Central memory CD8-positive, alpha-beta T cell (primary cell): ENCODE results near the gene AAMDC.
"Not testable (repeated sequence)": the region's sequence is repeated elsewhere in the genome, so short reads cannot be mapped to it uniquely, and the experiment has no call there.

Experiments
- ATAC-seq: fragments of 150-1000 bp; cut with Tn5 transposase; replicated peaks from 2 replicates; pipeline ENCODE4 v1.10.0; 2022; ENCODE audit warnings: mild to moderate bottlenecking, moderate FRiP score, moderate number of reproducible peaks; ENCODE audit not compliant: poor library complexity, severe bottlenecking; ENCODE audit errors: extremely low read depth
- DNase-seq, 2 donors: peaks; one replicate each; pipeline ENCODE4 v3.0.0; 2021; ENCODE audit warnings: low spot score in 2 of 2
- H3K27ac Mint-ChIP-seq: one replicate; pipeline ENCODE4 v1.8.0; 2022; ENCODE audit warnings: low read depth, mild to moderate bottlenecking, moderate library complexity, mixed read lengths
- H3K27me3 Mint-ChIP-seq: one replicate; pipeline ENCODE4 v1.8.0; 2022; ENCODE audit warnings: mixed read lengths
- H3K36me3 Mint-ChIP-seq: one replicate; pipeline ENCODE4 v1.8.0; 2022; ENCODE audit warnings: mild to moderate bottlenecking, moderate library complexity, mixed read lengths; ENCODE audit not compliant: insufficient read depth
- H3K4me1 Mint-ChIP-seq: one replicate; pipeline ENCODE4 v1.8.0; 2022; ENCODE audit warnings: mixed read lengths
- H3K4me3 Mint-ChIP-seq: one replicate; pipeline ENCODE4 v1.8.0; 2022; ENCODE audit warnings: mild to moderate bottlenecking, moderate library complexity, mixed read lengths
- H3K9me3 Mint-ChIP-seq: one replicate; pipeline ENCODE4 v1.8.0; 2022; ENCODE audit warnings: mixed read lengths

AAMDC gene

DNA sequence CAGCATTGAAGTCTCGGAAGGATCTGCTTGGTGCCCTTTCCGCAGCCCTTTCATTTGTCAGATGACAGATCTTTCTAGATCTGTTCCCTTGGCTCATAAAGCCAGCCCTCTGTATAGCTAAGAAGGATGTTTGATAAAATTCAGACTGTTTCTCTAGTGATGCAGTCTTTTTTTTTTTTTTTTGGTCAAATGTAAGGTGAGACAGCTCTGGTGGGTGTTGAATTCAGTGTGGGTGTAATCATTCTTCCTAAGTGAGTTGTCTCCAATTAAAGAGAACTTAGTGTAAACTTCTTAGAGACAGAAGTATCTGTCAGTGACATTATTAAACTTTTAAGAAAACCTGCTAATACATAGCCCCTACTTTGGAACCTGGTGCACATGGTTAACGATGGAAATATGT, 53.3 kb downstream of the AAMDC start:
- Mint-ChIP-seq H3K27me3 (no peaks in the 10 kb centered on the region), H3K4me3 (no peak overlapping the region), H3K27ac (no peak overlapping the region), H3K4me1 (peaks cover 2% of the 10 kb centered on the region), H3K36me3 (peaks cover 14% of the 10 kb centered on the region), H3K9me3 (no peaks in the 10 kb centered on the region)
- ATAC-seq (no peak), DNase-seq (no peak)

DNA sequence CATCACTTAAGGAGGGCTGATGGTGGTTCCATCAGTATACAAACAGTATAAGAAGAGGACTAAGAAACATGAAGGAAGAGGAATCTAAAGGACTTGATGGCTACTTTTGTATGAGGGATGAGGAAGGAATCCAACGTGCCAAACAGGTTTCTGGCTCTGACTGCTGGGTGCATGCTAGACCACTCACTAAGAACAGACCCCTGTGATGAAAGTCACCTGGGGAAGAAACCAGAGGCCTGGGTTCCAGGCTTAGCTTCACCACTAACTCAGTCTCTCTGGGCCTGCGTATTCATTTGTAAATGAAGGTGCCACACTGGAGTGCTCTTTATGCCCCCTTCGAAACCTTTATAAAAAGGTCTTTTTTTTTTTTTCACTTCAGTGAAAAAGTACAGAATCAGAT, 55.1 kb downstream of the AAMDC start:
- peaks cover 12% of the 10 kb centered on the region for H3K4me1 Mint-ChIP-seq
- no peak overlapping the region for H3K4me3 Mint-ChIP-seq
- no peaks in the 10 kb centered on the region for H3K27me3 Mint-ChIP-seq
- H3K27ac Mint-ChIP-seq: no peak overlapping the region
- H3K9me3 Mint-ChIP-seq: no peaks in the 10 kb centered on the region
- H3K36me3 Mint-ChIP-seq: peaks cover 18% of the 10 kb centered on the region
- ATAC-seq (no peak), DNase-seq (no peak)

DNA sequence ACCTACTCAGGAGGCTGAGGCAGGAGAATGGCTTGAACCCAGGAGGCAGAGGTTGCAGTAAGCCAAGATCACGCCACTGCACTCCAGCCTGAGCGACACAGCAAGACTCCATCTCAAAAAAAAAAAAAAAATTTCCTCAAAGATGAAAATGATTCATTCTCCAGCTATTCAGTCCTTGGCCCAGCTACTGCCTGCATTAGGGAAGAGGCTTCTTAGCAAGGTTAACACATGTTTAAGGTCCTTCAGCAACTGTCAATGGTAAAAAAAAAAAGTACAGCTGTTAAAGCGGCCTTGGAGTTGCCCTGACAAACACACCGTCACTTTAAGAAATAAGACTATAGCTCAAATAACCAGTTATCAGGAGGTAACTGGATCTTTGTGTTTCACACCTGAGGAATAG, 57.3 kb downstream of the AAMDC start:
- H3K4me3 Mint-ChIP-seq, H3K9me3 Mint-ChIP-seq, DNase-seq, H3K27me3 Mint-ChIP-seq, ATAC-seq, H3K27ac Mint-ChIP-seq: not testable (repeated sequence)
- H3K4me1 Mint-ChIP-seq: peaks cover 12% of the 10 kb centered on the region
- H3K36me3 Mint-ChIP-seq: peaks cover 22% of the 10 kb centered on the region

DNA sequence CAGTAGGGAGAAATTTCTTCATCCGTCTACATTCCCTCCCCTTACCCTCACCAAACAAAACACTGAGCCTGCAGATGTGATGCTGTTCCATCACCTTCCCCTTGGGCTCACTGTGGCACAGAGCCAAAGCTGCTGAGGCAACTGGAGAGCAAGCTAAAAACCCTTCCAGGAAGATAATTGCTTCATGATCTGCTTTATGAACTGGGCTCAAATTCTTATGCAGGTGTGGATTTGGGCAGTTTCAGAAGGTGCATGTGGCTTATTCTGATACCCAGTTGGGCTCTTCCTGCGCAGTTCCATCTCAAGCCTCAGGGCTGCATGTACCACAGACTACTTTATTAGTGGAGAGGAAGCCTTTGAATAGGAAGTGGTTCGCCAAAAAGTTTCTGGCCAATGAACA, 58.3 kb downstream of the AAMDC start:
- Mint-ChIP-seq H3K4me1 (peaks cover 12% of the 10 kb centered on the region), H3K9me3 (no peaks in the 10 kb centered on the region), H3K27ac (no peak overlapping the region), H3K27me3 (no peaks in the 10 kb centered on the region), H3K4me3 (no peak overlapping the region), H3K36me3 (peaks cover 29% of the 10 kb centered on the region)
- no peak for DNase-seq
- ATAC-seq: no peak

DNA sequence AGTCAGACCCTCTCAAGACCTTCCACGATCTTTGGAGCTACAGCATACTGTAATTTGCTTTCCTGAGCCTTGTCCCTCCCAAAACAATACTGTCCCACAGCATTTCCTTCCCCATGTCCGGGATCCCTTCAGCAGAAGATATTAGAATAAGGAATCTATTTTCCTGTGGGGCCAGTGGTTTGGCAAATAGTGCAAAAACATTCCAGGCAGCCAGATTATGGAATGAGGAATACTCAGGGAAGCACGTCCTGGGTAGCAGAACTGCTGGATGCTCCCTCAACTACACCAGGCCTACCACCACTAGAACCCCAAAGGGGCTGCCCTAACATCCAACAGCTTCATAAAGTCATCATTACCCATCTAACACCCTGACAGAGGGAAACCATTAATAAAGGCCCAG, 61.5 kb downstream of the AAMDC start:
- Mint-ChIP-seq H3K9me3 (no peaks in the 10 kb centered on the region), H3K36me3 (peaks cover 37% of the 10 kb centered on the region), H3K27me3 (no peaks in the 10 kb centered on the region), H3K27ac (no peak overlapping the region), H3K4me3 (no peak overlapping the region), H3K4me1 (peaks cover 12% of the 10 kb centered on the region)
- DNase-seq (no peak), ATAC-seq (no peak)

DNA sequence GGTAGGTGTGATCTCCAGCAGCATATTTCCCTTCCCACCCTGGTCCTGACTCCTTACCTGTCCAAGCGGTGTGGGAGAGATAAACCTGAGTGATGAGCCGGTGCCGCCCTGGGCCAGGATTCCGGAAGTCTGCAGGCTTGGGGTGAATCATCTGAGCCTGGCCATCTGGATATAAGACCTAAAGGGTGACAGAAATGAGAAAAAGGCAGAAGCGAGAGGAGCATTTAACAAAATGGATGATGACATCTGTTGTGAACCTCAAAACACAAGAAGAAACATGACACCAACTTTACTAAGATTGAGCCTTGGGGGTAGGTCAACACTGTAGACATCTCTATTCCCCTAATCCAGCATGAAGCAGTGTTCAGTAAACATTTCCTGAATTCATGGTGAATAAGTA, 62.8 kb downstream of the AAMDC start:
- Mint-ChIP-seq H3K36me3 (peaks cover 35% of the 10 kb centered on the region), H3K4me3 (no peak overlapping the region), H3K9me3 (no peaks in the 10 kb centered on the region), H3K4me1 (peaks cover 12% of the 10 kb centered on the region), H3K27me3 (no peaks in the 10 kb centered on the region), H3K27ac (no peak overlapping the region)
- ATAC-seq: no peak
- no peak for DNase-seq

DNA sequence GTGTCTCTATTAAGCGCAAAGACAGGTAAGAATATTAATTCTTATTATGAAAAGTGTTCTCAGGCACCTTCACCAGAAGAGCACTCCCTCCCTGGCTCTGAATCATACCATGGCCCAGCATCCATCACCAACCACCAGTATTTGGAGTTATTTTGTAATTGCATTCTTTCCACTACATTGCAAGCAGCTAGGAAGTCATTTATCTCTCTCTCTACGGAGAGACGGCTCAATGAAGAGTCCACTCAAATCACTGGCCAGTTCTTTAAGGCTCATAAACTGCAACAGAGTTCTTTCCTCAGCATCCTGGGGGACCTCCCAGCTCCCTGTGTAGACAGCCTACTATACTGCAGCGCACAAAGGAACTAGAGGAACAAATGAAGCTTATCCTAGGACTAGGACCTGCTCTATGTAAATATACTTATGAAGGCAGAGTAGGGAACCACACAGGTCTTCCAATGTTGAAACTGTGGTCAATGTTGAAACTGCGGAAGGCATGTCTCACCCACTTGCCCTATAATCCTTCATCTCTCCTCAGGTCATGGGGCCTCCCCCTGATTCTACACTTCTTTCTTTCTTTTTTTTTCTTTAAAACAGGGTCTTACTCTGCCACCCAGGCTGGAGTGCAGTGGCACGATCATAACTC, 63.4 kb downstream of the AAMDC start:
- ATAC-seq (no peak), DNase-seq (no peak)
- Mint-ChIP-seq H3K36me3 (peaks cover 33% of the 10 kb centered on the region), H3K9me3 (no peaks in the 10 kb centered on the region), H3K27me3 (no peaks in the 10 kb centered on the region), H3K27ac (no peak overlapping the region), H3K4me1 (peaks cover 9% of the 10 kb centered on the region), H3K4me3 (no peak overlapping the region)

DNA sequence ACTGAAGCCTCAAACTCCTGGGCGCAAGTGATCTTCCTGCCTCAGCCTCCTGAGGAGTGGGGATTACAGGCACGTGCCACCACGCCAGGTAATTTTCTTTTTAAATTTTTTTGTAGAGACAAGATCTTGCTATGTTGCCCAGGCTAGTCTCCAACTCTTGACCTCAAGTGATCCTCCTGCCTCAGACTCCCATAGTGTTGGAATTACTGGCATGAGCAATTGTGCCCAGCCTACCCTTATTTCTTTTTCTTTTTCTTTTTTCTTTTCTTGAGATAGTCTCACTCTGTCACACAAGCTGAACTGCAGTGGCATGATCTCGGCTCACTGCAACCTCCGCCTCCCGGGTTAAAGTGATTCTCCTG, 63.9 kb downstream of the AAMDC start:
- Mint-ChIP-seq H3K27me3 (no peaks in the 10 kb centered on the region), H3K4me1 (peaks cover 4% of the 10 kb centered on the region), H3K36me3 (peaks cover 33% of the 10 kb centered on the region), H3K4me3 (no peak overlapping the region), H3K9me3 (no peaks in the 10 kb centered on the region), H3K27ac (no peak overlapping the region)
- DNase-seq (no peak), ATAC-seq (no peak)

DNA sequence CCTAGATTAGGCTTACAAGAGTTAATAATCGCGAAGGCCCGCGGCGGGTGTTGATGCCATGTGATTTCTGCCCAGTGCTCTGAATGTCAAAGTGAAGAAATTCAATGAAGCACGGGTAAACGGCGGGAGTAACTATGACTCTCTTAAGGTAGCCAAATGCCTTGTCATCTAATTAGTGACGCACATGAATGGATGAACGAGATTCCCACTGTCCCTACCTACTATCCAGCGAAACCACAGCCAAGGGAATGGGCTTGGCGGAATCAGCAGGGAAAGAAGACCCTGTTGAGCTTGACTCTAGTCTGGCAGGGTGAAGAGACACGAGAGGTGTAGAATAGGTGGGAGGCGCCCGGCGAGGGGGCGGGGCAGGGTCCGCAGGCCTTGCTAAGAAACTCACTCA, 65.5 kb downstream of the AAMDC start:
- Mint-ChIP-seq H3K9me3 (no peaks in the 10 kb centered on the region), H3K27ac (no peak overlapping the region), H3K4me1 (no peaks in the 10 kb centered on the region), H3K4me3 (no peak overlapping the region), H3K27me3 (no peaks in the 10 kb centered on the region), H3K36me3 (peaks cover 35% of the 10 kb centered on the region)
- DNase-seq (no peak), ATAC-seq (no peak)

DNA sequence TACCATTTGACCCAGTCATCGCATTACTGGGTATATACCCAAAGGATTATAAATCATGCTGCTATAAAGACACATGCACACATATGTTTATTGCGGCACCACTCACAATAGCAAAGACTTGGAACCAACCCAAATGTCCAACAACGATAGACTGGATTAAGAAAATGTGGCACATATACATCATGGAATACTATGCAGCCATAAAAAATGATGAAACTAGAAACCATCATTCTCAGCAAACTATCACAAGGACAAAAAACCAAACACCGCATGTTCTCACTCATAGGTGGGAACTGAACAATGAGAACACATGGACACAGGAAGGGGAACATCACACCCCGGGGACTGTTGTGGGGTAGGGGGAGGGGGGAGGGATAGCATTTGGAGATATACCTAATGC, 68.1 kb downstream of the AAMDC start:
- H3K9me3 Mint-ChIP-seq, H3K4me3 Mint-ChIP-seq, H3K4me1 Mint-ChIP-seq, H3K27ac Mint-ChIP-seq, H3K27me3 Mint-ChIP-seq, DNase-seq, ATAC-seq: not testable (repeated sequence)
- peaks cover 40% of the 10 kb centered on the region for H3K36me3 Mint-ChIP-seq

DNA sequence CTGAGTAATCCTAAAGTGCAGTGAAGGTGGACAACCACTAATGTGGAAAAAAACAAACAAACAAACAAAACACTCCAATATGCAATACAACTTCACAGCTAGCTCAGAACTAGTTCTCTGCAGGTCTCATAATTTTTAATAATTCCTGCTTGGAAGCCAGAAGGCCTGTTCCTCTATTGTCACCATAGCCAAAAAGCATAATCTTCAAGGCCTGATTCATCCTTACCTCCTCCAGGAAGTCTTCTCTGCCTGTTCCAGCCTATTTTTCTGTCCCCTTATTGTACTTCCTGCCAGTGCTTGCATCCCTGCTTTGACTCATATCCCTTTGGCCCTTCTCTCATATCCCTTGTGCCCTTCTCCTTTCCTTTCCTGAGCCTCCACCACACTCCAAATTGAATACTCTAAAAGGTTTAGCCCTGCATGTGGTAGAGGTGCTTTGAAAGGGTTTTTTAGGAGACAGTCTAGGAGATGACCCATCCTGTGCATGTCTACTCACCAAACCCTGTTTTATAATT, 69.2 kb downstream of the AAMDC start:
- H3K27me3 Mint-ChIP-seq, DNase-seq, H3K9me3 Mint-ChIP-seq, H3K4me3 Mint-ChIP-seq, ATAC-seq, H3K4me1 Mint-ChIP-seq, H3K27ac Mint-ChIP-seq: not testable (repeated sequence)
- H3K36me3 Mint-ChIP-seq: peaks cover 43% of the 10 kb centered on the region

DNA sequence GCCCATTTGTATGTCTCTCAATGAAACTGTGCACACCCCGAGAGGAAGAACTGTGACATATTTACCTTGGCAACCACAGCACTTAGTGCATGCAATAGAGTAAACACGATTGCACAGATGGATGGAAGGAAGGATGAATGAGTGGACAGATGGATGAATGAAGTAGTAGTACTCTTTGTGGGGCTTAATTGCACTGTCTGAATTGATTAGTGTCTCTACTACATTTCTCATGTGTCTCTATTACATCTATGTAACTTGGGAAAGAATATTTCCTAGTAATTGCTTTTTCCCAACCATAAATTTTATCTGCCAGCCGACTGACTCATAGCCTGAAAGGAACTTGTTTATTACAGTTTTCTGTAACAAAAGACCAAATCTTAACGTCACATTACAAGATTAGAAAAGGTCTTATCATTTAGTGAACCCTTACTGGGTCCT, 69.7 kb downstream of the AAMDC start:
- not testable (repeated sequence) for H3K27ac Mint-ChIP-seq, H3K4me3 Mint-ChIP-seq, H3K9me3 Mint-ChIP-seq, DNase-seq, ATAC-seq, H3K4me1 Mint-ChIP-seq, H3K27me3 Mint-ChIP-seq
- peaks cover 40% of the 10 kb centered on the region for H3K36me3 Mint-ChIP-seq

DNA sequence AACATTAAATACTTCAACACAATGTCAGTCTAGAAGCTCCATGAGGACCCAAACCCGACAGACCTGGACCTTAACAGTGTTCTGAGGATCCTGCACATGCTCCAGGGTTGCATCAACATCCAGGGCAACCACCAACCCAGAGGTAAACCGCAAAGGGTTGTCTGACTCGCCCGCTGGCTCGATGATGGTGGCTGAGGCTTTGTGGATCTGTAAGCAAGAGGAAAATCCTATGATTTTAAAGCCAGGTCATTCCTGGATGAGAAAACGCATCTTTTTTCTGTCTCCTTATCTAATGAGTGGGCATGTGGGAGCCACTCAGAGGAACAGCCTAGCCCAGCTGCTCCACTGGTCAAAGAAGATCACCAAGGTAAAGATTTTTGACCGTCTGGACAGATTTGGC, 70.3 kb downstream of the AAMDC start:
- H3K27ac Mint-ChIP-seq, H3K4me3 Mint-ChIP-seq, H3K9me3 Mint-ChIP-seq, DNase-seq, H3K27me3 Mint-ChIP-seq, H3K4me1 Mint-ChIP-seq, ATAC-seq: not testable (repeated sequence)
- H3K36me3 Mint-ChIP-seq: peaks cover 41% of the 10 kb centered on the region
